HFFc6 (cell line): Measurements from ENCODE around the gene SOX5. TPM values are rescaled to one million over a fixed set of nuclear protein-coding genes. Genes with fewer than 3 reads are reported as not detected.

Experiments used
- DNase-seq: peaks from one replicate; pipeline ENCODE4 v3.0.0-alpha.2; 2018
- H3K27ac Mint-ChIP-seq: 2 replicates; pipeline ENCODE4 v1.8.0; 2020; ENCODE audit warnings: mild to moderate bottlenecking, mixed read lengths
- H3K27me3 Mint-ChIP-seq: 2 replicates; pipeline ENCODE4 v1.8.0; 2021; ENCODE audit warnings: mild to moderate bottlenecking, moderate library complexity, mixed read lengths; ENCODE audit not compliant: insufficient read depth
- H3K36me3 Mint-ChIP-seq: 2 replicates; pipeline ENCODE4 v1.8.0; 2021; ENCODE audit warnings: low read depth, mixed read lengths
- H3K4me1 Mint-ChIP-seq: 2 replicates; pipeline ENCODE4 v1.8.0; 2020; ENCODE audit warnings: low read depth, mixed read lengths
- H3K4me3 Mint-ChIP-seq: 2 replicates; pipeline ENCODE4 v1.8.0; 2020; ENCODE audit warnings: mild to moderate bottlenecking, moderate library complexity, mixed read lengths
- H3K9me3 Mint-ChIP-seq: 2 replicates; pipeline ENCODE4 v1.8.0; 2020; ENCODE audit warnings: mild to moderate bottlenecking, mixed read lengths
- total RNA-seq, 6 experiments: library from RNA; stranded (reverse); fragmentation: NEBNext Ultra II Directional; extraction: Animal tissue kit (Norgen Biotek cat#: 25700); gene quantifications; 2 replicates in 1 of 6; 3 replicates in 5 of 6; pipeline ENCODE4 v1.2.3, GENCODE V29; 2021
- TF ChIP-seq, protein P1 (sequence below): fragments of 200-600 bp; sonication (generic); IDR thresholded peaks from 2 replicates; pipeline ENCODE4 v1.5.0; 2021; ENCODE audit warnings: antibody characterized with exemption, mild to moderate bottlenecking

Gene SOX5
- total RNA-seq, 6 experiments from 2014 or later: not detected

DNA sequence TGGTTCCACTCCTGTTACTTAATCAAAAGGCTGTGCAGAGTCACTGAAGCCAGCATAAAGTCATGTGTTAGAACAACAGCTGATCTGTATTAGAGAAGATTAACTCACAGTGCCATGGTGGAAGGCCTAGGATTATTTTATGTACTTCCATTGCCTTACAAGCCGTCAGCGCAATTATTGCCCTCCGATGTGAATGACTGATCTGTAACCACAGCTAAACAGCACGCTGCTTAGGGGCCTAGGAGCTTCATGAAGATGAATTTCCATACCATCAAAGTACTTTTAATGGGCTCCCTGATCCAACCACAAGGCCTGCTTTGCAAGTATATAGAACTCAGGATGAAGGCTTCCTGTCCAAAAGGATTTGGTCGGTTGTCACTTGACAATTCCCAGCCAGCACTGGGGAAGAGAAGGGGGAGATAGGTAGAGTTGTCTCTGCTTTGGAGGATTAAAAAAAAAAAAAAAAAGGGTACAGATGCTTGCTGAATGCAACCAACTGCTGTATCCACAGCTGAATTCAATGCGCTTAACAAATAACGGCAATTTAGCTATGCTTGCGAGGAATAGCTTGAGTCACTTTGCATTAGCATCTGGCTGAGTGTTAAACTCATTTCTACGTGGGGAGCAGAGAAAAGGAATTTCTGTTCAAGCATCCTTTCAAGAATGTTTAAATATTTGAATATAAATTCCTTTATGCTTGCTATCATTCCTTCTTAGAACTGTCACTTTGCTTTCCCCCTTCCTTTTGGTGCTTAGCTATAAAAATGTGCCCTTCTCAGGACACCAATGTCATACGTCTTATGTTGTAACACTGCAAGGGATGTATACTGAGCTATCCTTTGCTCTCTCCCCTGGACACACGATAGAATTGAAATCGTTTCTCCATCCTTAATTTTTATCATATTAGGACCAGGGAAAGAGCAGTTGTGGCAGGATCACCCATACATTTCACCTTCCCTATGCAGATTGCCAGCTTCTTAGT is 387.8 kb downstream of the SOX5 start:
- Mint-ChIP-seq H3K27ac (no peak overlapping the region), H3K36me3 (no peaks in the 10 kb centered on the region; the same call in none of the 2 replicates), H3K27me3 (no peaks in the 10 kb centered on the region), H3K9me3 (peaks cover 28% of the 10 kb centered on the region), H3K4me1 (no peaks in the 10 kb centered on the region), H3K4me3 (no peak overlapping the region)
- DNase-seq: no peak
- TF ChIP-seq, protein P1, sequence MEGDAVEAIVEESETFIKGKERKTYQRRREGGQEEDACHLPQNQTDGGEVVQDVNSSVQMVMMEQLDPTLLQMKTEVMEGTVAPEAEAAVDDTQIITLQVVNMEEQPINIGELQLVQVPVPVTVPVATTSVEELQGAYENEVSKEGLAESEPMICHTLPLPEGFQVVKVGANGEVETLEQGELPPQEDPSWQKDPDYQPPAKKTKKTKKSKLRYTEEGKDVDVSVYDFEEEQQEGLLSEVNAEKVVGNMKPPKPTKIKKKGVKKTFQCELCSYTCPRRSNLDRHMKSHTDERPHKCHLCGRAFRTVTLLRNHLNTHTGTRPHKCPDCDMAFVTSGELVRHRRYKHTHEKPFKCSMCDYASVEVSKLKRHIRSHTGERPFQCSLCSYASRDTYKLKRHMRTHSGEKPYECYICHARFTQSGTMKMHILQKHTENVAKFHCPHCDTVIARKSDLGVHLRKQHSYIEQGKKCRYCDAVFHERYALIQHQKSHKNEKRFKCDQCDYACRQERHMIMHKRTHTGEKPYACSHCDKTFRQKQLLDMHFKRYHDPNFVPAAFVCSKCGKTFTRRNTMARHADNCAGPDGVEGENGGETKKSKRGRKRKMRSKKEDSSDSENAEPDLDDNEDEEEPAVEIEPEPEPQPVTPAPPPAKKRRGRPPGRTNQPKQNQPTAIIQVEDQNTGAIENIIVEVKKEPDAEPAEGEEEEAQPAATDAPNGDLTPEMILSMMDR: no peak

DNA sequence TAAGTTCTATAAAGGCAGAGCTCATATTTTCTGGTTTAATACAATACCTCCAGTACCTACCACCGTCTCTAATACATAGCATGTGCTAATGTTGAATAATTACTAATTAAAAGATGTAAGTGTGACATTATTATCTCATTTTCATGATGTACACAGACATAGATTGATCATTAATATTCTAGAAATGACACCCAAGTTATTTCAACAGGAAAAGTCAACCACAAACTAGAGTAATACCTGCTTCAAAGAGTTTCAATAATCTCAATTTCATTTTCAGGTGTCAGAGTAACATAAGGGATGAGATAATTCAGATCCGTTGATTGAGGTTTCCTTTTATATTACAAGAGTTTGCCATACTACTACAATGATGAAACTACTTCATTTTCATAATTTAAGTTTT is 388.9 kb downstream of the SOX5 start:
- no peak for DNase-seq

DNA sequence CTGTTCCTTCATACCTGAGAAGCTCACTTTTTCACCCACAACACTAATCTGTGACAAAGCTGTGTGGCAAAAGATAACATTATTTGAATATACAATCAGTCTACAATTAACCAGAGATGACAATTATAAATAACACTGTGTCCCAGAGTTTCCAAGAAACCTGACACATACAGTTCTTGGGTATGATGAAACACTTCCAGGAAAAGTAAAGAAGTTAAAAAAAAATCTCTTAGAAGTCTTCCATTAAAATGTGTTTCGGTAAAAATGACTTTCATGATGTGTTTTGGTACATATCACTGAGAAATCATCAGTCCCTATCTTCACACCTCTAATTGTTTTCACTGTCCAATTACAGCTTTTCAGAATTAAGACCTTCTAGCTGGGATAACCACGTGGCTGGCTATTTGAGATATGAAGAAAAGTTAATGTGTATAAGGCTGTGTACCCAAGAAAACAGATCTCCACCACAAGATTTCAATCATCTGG is 390.2 kb downstream of the SOX5 start:
- H3K9me3 Mint-ChIP-seq: peaks cover 29% of the 10 kb centered on the region
- DNase-seq: no peak

More for the DNA sequence above, 388.9 kb downstream of the SOX5 start:
- Mint-ChIP-seq H3K4me3 (no peak overlapping the region), H3K27ac (no peak overlapping the region), H3K36me3 (no peaks in the 10 kb centered on the region; the same call in 1 of the 2 replicates), H3K9me3 (peaks cover 29% of the 10 kb centered on the region), H3K27me3 (no peaks in the 10 kb centered on the region), H3K4me1 (no peaks in the 10 kb centered on the region)
- TF ChIP-seq, protein P1: no peak

DNA sequence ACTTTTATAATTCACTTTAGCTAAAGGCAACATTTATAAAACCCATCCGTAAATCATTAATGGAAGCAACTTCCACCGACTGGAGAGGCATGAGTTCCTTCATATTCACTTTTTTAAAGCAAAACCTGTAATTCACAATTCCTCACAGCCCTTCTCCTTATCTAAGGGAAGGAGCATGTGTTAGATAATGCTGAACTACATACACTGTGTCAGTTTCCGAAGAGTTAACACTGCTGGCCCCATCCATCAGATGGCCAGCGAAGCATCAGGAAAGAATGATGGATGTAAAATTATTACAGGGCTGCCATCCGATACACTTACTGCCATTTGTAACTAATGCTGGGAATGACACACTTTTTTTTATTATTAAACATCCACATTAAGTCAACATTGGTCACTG is 392.8 kb downstream of the SOX5 start:
- Mint-ChIP-seq H3K27ac (no peak overlapping the region), H3K4me1 (no peaks in the 10 kb centered on the region), H3K4me3 (no peak overlapping the region), H3K27me3 (no peaks in the 10 kb centered on the region), H3K9me3 (peaks cover 27% of the 10 kb centered on the region), H3K36me3 (no peaks in the 10 kb centered on the region)
- DNase-seq: no peak
- TF ChIP-seq, protein P1: no peak

More for the DNA sequence above, 390.2 kb downstream of the SOX5 start:
- H3K27ac Mint-ChIP-seq: no peak overlapping the region
- H3K36me3 Mint-ChIP-seq: no peaks in the 10 kb centered on the region
- H3K27me3 Mint-ChIP-seq: no peaks in the 10 kb centered on the region
- TF ChIP-seq, protein P1: no peak
- H3K4me3 Mint-ChIP-seq: no peak overlapping the region
- no peaks in the 10 kb centered on the region for H3K4me1 Mint-ChIP-seq

DNA sequence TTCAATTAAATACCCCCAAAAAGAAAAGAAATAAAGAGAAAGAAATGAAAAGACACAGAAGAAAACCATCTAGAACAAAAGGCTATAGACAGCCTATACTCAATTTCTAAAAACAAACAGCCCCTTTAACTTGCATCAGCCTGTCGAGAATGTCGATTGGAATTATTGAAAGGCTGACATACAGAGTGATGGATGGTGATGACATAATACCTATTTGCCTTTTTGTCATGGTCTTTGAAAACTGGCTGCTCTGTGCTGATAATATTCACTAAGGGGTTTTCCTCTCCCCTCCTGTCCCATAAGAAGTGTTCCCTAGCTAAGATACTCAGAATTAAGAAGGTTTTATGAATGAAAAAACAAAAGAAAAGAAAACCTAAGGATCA is 393.7 kb downstream of the SOX5 start:
- no peaks in the 10 kb centered on the region for H3K36me3 Mint-ChIP-seq
- no peak for DNase-seq

More for the DNA sequence above, 393.7 kb downstream of the SOX5 start:
- Mint-ChIP-seq H3K27me3 (no peaks in the 10 kb centered on the region), H3K27ac (no peak overlapping the region), H3K4me3 (no peak overlapping the region), H3K9me3 (peaks cover 28% of the 10 kb centered on the region), H3K4me1 (no peaks in the 10 kb centered on the region)
- TF ChIP-seq, protein P1: no peak
